Measurements from ENCODE around the gene EFHC2.
A peak's percentile ranks its signal among the peaks of the same experiment; 100 is the strongest.

The EFHC2 gene

DNA sequence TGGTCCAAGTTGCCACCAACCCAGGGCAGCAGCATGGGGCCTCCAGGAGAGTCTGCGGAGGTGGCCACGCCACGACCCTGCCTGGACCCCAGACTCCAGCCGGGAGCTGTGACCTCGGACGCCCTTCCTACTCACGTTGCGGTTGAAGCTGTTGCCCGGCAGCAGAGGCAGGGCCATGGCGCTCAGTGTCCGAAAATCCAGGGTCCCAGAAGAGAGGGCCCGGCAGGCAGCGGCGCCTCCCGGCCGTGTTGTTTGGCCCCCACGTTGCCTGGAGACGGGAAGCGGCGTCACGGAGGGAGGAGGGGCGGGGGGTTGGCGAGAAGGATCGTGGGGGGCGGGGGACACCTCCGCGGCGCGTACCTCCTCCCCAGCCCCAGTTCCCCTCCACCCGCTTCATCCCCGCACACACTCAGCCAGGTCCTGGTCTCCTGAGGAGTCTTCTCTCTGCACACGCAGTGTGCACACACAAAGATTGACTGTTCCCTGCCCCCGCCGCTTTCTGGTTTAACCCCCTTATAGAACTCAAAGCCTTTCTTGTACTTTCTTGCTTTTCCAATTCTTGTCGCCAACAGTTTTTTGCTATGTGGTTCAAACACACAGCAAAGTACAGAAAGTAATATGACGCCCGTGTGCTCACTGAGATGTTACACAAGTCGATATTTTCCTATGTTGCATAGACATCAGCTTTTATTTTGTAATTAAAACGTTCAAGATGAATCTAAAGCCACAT, at the start of gene EFHC2:
TSS of gene EFHC2 (minus strand) at position 261 of the 730 bp plus-strand sequence. CDS start at position 177, 84 bp downstream.
- no peak for DNase-seq (ENCODE audit: low spot score)

GRCh38 chrX:44392767-44393166, 49.3 kb upstream of the EFHC2 start:
- no peak for DNase-seq (ENCODE audit: low spot score)

DNA sequence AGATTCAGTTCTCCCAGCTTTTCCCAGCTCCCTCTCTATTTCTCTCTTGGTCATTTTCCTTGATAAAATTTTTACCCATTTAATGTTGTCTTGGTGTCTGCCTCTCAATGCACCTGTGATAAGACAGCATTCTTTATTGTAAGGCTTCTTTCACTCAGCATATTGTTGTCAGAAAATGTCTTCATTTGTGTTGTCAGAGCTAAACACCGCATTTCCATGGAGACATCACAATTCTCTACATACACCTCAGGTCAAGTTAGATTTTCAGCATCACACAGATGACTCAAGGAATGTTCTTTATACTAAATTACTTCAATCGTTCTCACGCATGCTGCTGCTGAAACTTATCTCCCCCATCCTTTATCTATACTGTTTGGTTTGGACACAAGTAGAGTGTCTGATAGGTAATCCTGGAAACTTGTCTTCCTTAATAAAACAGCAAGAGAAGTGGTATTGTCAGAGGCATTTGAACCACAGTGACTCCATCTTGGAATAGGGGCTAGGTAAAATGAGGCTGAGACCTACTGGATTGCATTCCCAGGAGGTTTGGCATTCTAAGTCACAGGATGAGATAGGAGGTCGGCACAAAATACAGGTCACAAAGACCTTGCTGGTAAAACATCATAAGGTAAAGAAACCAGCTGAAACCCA, 41.3 kb upstream of the EFHC2 start:
- no peak for DNase-seq (ENCODE audit: low spot score)

GRCh38 chrX:44382871-44383270, 39.4 kb upstream of the EFHC2 start:
- DNase-seq (ENCODE audit: low spot score), result no peak

DNA sequence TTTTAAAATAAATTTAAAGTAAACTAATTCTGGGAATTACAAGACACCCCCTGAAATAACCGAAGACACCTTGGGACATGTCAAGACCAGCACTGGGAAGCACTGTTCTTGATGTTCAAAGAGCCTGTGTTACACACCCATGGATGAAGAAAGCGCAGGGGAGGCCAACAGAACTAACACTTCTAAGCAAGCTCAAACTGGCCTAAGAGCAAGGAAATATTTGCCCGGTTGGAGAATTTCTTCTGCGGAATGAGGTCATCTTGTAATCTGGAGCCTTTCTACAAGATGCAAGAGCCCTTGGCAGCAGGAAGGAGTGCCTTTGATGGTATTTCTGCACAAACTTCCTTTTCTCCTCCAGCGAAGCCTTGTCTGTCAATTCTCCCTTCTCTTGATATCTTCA, 9.3 kb upstream of the EFHC2 start:
- no peak for DNase-seq (ENCODE audit: low spot score)

DNA sequence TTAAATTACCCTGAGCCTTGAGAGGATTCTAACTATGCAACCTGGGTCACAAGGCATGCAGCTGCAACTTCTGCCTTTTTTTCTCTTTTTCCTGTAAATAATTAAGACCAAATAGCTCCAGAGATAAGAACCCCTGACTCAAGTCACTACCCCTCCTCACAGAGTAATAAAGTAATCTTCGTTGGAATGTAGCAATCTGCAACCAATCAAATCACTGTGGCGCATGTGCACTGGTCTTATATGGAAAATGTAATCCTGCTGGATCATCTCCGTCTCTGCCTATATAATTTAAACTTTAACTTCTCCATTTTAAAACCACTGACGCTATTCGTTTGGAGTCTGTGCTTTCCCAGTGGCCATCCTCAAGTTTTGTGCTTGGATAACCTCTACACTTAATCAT, 6.1 kb upstream of the EFHC2 start:
- DNase-seq (ENCODE audit: low spot score), result no peak

DNA sequence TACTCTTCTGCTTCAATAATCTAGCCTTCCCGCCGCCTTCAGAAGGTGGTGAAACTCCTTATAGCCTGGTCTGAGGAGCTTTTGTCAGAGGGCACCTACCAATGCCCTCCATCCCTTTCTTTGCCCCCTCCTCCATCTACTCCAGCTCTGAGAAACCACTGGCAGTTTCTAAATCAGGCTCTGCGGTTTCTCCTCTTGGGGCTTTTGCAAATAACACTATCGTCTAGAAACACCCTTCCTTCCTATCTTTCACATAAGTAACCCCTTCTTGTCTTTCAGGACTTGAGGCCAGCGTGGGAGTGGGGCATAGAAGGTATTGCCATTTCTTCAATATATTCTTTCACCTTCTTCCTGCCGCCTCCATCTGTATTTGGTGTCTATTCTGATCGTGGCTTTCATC, 1.2 kb upstream of the EFHC2 start:
- no peak for DNase-seq (ENCODE audit: low spot score)

- DNase-seq (ENCODE audit: low spot score), result no peak
Observed at GRCh38 chrX:44344194-44344593, 722 bp upstream of the EFHC2 start.

- no peak for DNase-seq (ENCODE audit: low spot score)
Observed at GRCh38 chrX:44342866-44343265, 606 bp downstream of the EFHC2 start.

DNA sequence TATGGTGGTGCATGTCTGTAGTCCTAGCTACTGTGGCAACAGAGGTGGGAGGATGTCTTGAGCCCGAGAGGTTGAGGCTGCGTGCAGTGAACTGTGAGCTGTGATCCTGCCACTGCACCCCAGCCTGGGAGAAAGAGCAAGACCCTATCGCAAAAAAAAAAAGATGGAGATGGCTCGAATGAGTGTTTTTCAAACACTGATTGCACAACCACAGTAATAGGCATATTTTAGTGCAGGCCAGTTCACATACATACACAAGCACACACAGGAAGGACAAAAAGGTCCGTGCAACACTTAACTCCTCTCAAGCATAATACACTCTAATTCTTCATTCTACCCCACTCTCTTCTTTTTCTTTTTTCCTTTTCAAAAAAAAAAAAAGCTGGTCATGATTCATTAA, 5.1 kb downstream of the EFHC2 start:
- no peak for DNase-seq (ENCODE audit: low spot score)

- no peak for DNase-seq (ENCODE audit: low spot score)
Observed at GRCh38 chrX:44332437-44332836, 11.0 kb downstream of the EFHC2 start.

- no peak for DNase-seq (ENCODE audit: low spot score)
Observed at GRCh38 chrX:44330227-44330626, 13.2 kb downstream of the EFHC2 start.

DNA sequence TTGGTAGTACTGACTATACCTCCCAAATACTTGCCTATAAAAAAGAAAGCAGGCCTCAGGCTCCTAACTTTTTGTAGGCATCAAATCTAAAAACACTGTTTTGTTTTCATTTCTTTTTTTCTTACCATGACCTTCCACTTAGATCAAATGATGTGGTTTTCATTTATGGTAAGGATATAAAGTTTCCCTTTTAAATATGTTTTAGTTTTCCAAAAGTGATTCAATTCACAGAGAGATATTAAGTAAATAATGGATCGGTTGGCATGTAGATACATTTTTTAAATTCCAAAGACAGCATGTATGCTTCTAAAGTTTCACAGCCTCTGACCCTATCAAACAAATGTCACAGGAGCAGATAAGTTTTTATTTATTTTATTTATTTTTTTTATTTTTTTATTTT, 23.9 kb downstream of the EFHC2 start:
- no peak for DNase-seq (ENCODE audit: low spot score)

- DNase-seq (ENCODE audit: low spot score), result no peak
Observed at GRCh38 chrX:44317181-44317580, 26.3 kb downstream of the EFHC2 start.

GRCh38 chrX:44314808-44315207, 28.7 kb downstream of the EFHC2 start:
- DNase-seq (ENCODE audit: low spot score), result no peak

- DNase-seq (ENCODE audit: low spot score), result peak; percentile 8
Observed at GRCh38 chrX:44314259-44314734, 29.2 kb downstream of the EFHC2 start.

DNA sequence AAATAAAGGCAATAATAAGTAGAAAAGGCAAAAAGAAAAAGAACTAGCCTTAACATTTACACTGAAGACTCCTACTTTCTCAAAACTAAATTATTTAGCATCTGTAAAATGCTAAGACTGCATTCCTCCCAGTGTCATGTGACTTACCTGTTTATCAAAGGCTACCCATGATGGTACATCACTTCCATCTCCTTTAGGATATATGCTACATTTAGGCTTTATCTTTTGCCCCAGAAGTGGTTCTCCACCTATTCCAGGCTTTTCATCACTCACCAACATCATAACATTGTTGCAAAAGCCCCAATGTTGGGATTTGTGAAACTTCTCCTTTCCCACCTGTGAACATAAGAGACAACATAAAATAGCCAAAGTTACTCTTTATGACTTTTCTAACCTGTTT, 31.1 kb downstream of the EFHC2 start:
- DNase-seq (ENCODE audit: low spot score), result no peak

GRCh38 chrX:44310227-44310626, 33.2 kb downstream of the EFHC2 start:
- no peak for DNase-seq (ENCODE audit: low spot score)

- no peak for DNase-seq (ENCODE audit: low spot score)
Observed at GRCh38 chrX:44308869-44309268, 34.6 kb downstream of the EFHC2 start.

GRCh38 chrX:44306356-44306755, 37.1 kb downstream of the EFHC2 start:
- no peak for DNase-seq (ENCODE audit: low spot score)

DNA sequence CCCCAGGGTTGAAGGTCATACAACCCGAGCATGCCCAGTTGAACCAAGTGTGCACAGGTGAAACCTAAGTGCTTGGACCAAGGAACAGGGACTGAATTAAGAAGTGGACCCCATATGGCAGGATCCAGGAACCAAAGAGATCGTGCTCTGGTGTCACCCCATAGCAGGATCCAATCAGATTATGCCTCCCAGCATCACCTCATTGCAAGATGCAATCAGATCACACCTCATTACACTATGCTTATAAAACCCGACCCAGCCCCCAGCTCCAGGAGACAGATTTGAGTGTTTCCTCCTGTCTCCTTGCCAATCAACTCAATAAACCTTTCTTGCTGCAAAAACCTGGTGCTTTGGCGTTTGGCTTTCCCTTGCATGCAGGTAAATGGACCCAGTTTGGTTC, 37.6 kb downstream of the EFHC2 start:
- no peak for DNase-seq (ENCODE audit: low spot score)

- no peak for DNase-seq (ENCODE audit: low spot score)
Observed at GRCh38 chrX:44303119-44303518, 40.4 kb downstream of the EFHC2 start.

DNA sequence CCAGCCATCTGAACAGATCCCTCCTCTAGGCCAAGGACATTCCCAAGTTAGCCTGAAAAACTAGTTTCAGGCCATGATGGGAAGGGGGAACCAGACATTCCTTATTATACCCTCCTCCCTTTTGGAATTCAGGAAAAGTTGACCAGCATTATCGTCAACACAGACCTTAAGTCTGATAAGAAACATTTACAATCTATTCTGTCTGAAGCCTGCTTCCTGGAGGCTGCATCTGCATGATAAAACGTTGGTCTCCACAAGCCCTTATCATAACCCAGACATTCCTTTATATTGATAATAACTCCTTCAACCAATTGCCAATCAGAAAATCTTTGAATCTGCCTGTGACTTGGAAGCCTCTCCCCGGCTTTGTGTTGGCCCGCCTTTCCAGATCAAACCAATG, 44.3 kb downstream of the EFHC2 start:
- no peak for DNase-seq (ENCODE audit: low spot score)

Measured in COLO829 (cell line).